ENCODE measurements around the gene MYO5A.

MYO5A gene

DNA sequence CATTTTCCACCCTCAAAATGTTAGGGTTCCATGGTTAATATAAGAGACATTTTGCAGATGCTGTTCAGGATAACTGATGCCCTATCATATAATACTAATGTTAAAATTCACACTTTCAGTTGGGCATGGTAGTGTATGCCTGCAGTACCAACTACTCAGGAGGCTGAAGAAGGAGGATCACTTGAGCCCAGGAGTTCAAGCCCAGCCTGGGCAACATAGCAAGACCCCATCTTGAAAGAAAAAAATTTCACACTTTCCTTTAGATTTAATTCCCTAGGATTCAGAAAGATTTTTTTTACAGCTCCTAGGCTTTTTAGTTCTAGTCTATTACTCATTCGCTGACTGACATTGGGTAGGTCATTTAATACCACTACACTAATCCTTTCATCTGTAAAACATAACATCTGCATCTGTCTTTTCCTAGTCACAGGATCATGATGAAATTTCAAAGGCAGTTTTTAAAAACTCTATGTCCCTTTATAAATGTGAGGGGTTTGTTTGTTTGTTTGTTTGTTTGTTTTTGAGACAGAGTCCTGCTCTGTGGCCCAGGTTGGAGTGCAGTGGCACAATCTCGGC, 103.7 kb downstream of the MYO5A start:
- Histone ChIP-seq H3K79me2 (ENCODE audit: insufficient read depth, low read length) (no peaks in the 10 kb centered on the region), H2AFZ (ENCODE audit: low read length) (no peak overlapping the region), H3K36me3 (ENCODE audit: insufficient read depth, low read length) (peaks cover 11% of the 10 kb centered on the region; the same call in 1 of the 2 replicates)

GRCh38 chr15:52423852-52424251, 104.8 kb downstream of the MYO5A start:
- peaks cover 23% of the 10 kb centered on the region for H3K4me1 ChIP-seq (ENCODE audit: insufficient read depth, low read length, poor library complexity, severe bottlenecking)
- H3K27me3 ChIP-seq (ENCODE audit: insufficient read depth, low read length, poor library complexity, severe bottlenecking): no peaks in the 10 kb centered on the region
- H3K9ac ChIP-seq (ENCODE audit: low read depth, low read length, poor library complexity, severe bottlenecking): no peak overlapping the region
- TF ChIP-seq EZH2phosphoT487 (IDR thresholded peaks at IDR 0.05; ENCODE audit: borderline replicate concordance): no peak
- no peak for TF ChIP-seq CTCF (conservative IDR thresholded peaks at IDR 0.05; ENCODE audit: low read length)
- H3K9me3 ChIP-seq (ENCODE audit: insufficient read depth, low read depth, low read length): no peaks in the 10 kb centered on the region
- no peak overlapping the region for H3K4me2 ChIP-seq (ENCODE audit: low read depth, low read length, poor library complexity, severe bottlenecking)
- no peak overlapping the region for H3K4me3 ChIP-seq (ENCODE audit: low read length, poor library complexity, severe bottlenecking)
- no peaks in the 10 kb centered on the region for H4K20me1 ChIP-seq (ENCODE audit: insufficient read depth, low read length, poor library complexity, severe bottlenecking)
- no peak overlapping the region for H2AFZ ChIP-seq (ENCODE audit: low read length)
- H3K36me3 ChIP-seq (ENCODE audit: insufficient read depth, low read length): peaks cover 9% of the 10 kb centered on the region; the same call in 1 of the 2 replicates
- H3K9me2 ChIP-seq (replicated peaks; ENCODE audit: low read depth, low read length): no peaks in the 10 kb centered on the region
- H3F3A ChIP-seq (ENCODE audit: low read depth): no peaks in the 10 kb centered on the region
- H3K79me2 ChIP-seq (ENCODE audit: insufficient read depth, low read length): no peaks in the 10 kb centered on the region

More for the DNA sequence above, 103.7 kb downstream of the MYO5A start:
- Histone ChIP-seq H3K9me3 (ENCODE audit: insufficient read depth, low read depth, low read length) (no peaks in the 10 kb centered on the region), H3K4me2 (ENCODE audit: low read depth, low read length, poor library complexity, severe bottlenecking) (no peak overlapping the region), H3K4me1 (ENCODE audit: insufficient read depth, low read length, poor library complexity, severe bottlenecking) (peaks cover 13% of the 10 kb centered on the region), H3K4me3 (ENCODE audit: low read length, poor library complexity, severe bottlenecking) (no peak overlapping the region), H3K9ac (ENCODE audit: low read depth, low read length, poor library complexity, severe bottlenecking) (no peak overlapping the region), H3K27me3 (ENCODE audit: insufficient read depth, low read length, poor library complexity, severe bottlenecking) (no peaks in the 10 kb centered on the region), H4K20me1 (ENCODE audit: insufficient read depth, low read length, poor library complexity, severe bottlenecking) (no peaks in the 10 kb centered on the region), H3K9me2 (replicated peaks; ENCODE audit: low read depth, low read length) (no peaks in the 10 kb centered on the region), H3F3A (ENCODE audit: low read depth) (no peaks in the 10 kb centered on the region)
- TF ChIP-seq CTCF (conservative IDR thresholded peaks at IDR 0.05; ENCODE audit: low read length) (no peak), EZH2phosphoT487 (IDR thresholded peaks at IDR 0.05; ENCODE audit: borderline replicate concordance) (no peak)

DNA sequence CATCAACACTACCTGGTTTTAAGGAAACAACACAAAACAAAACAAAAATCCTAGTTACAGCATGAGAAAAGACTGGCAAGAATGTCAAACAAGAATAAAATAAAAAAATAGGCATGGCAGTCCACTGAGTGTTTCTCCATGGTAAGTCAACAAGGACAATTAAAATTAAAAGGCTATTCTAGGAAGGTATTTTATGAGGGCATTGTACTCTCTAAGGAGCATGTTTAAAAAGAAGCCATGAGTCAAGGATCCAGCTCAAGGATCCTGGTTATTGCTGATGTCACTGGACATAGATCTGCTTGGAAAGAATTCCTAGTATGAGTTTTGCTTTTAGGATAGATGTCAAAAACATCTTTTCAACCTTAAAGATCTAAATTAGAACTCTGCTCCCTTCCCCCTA, 106.7 kb downstream of the MYO5A start:
- Histone ChIP-seq H3K27me3 (ENCODE audit: insufficient read depth, low read length, poor library complexity, severe bottlenecking) (no peaks in the 10 kb centered on the region), H3K4me3 (ENCODE audit: low read length, poor library complexity, severe bottlenecking) (no peak overlapping the region), H3K9ac (ENCODE audit: low read depth, low read length, poor library complexity, severe bottlenecking) (no peak overlapping the region), H3K4me2 (ENCODE audit: low read depth, low read length, poor library complexity, severe bottlenecking) (no peak overlapping the region), H3K4me1 (ENCODE audit: insufficient read depth, low read length, poor library complexity, severe bottlenecking) (peaks cover 33% of the 10 kb centered on the region), H3F3A (ENCODE audit: low read depth) (no peaks in the 10 kb centered on the region), H3K36me3 (ENCODE audit: insufficient read depth, low read length) (no peaks in the 10 kb centered on the region; the same call in 1 of the 2 replicates), H3K9me2 (replicated peaks; ENCODE audit: low read depth, low read length) (no peaks in the 10 kb centered on the region), H4K20me1 (ENCODE audit: insufficient read depth, low read length, poor library complexity, severe bottlenecking) (no peaks in the 10 kb centered on the region), H3K9me3 (ENCODE audit: insufficient read depth, low read depth, low read length) (no peaks in the 10 kb centered on the region), H3K79me2 (ENCODE audit: insufficient read depth, low read length) (no peaks in the 10 kb centered on the region), H2AFZ (ENCODE audit: low read length) (no peak overlapping the region)
- TF ChIP-seq CTCF (conservative IDR thresholded peaks at IDR 0.05; ENCODE audit: low read length) (no peak), EZH2phosphoT487 (IDR thresholded peaks at IDR 0.05; ENCODE audit: borderline replicate concordance) (no peak)

Data from Loucy (cell line).